A673 (cell line): ENCODE measurements around the gene HMGCS2. TPM values are rescaled to one million over a fixed set of nuclear protein-coding genes. Genes with fewer than 3 reads are reported as not detected.

Source experiments
- BruUV-seq: library from RNA; stranded (reverse); fragments of 400-500 nt; replicated peaks from 2 replicates; lab custom pipeline; 2021; lab: Mats Ljungman, UMichigan
- CTCF ChIA-PET: fragments of 300-600 bp; sonication (Branson Sonifier 250); formaldehyde crosslinking; loops from one replicate; lab custom pipeline; 2022; ENCODE audit warnings: antibody characterized with exemption; lab: Charles Lee
- POLR2A ChIA-PET: fragments of 300-600 bp; sonication (Branson Sonifier 250); formaldehyde crosslinking; loops from one replicate; lab custom pipeline; 2022; ENCODE audit warnings: antibody characterized with exemption; ENCODE audit not compliant: low non-redundant PET; lab: Charles Lee
- DNase-seq: peaks from one replicate; pipeline ENCODE4 v3.0.0-alpha.2; 2015; ENCODE audit warnings: low spot score
- H3K27ac ChIP-seq: fragments of 200-600 bp; sonication (generic); 2 replicates; pipeline ENCODE4 v1.5.1; 2016; ENCODE audit warnings: mixed run types, low read depth, mild to moderate bottlenecking, mixed read lengths, antibody characterized with exemption, low read length; ENCODE audit not compliant: poor library complexity, severe bottlenecking
- H3K27me3 ChIP-seq: fragments of 200-600 bp; sonication (generic); replicated peaks from 2 replicates; pipeline ENCODE4 v1.6.1; 2017; ENCODE audit warnings: mixed run types, low read depth, mild to moderate bottlenecking, mixed read lengths, antibody characterized with exemption, low read length; ENCODE audit not compliant: insufficient read depth, poor library complexity
- H3K36me3 ChIP-seq: fragments of 200-600 bp; sonication (generic); 2 replicates; pipeline ENCODE4 v1.6.1; 2016; ENCODE audit warnings: mixed run types, mild to moderate bottlenecking, mixed read lengths, antibody characterized with exemption, low read length; ENCODE audit not compliant: insufficient read depth, poor library complexity, severe bottlenecking
- H3K4me1 ChIP-seq: fragments of 200-600 bp; sonication (generic); 2 replicates; pipeline ENCODE4 v1.6.1; 2017; ENCODE audit warnings: mixed run types, mild to moderate bottlenecking, mixed read lengths, antibody characterized with exemption, low read length; ENCODE audit not compliant: insufficient read depth, poor library complexity, severe bottlenecking
- H3K4me3 ChIP-seq: fragments of 200-600 bp; sonication (generic); 2 replicates; pipeline ENCODE4 v1.5.1; 2016; ENCODE audit warnings: low read depth, mixed run types, mild to moderate bottlenecking, mixed read lengths, low read length; ENCODE audit not compliant: poor library complexity, severe bottlenecking
- H3K9me3 ChIP-seq: fragments of 200-600 bp; sonication (generic); 2 replicates; pipeline ENCODE4 v1.6.1; 2016; ENCODE audit warnings: mixed run types, low read depth, mild to moderate bottlenecking, mixed read lengths, antibody characterized with exemption, low read length; ENCODE audit not compliant: poor library complexity, severe bottlenecking
- CTCF ChIP-seq: fragments of 300-800, 200-600 bp; sonication (generic); conservative IDR thresholded peaks from 2 replicates; pipeline ENCODE4 v1.5.1; 2017; ENCODE audit warnings: low read depth, mild to moderate bottlenecking, antibody characterized with exemption, low read length, moderate library complexity, mixed read lengths
- EZH2 ChIP-seq: fragments of 200-600 bp; sonication (generic); IDR thresholded peaks from 2 replicates; pipeline ENCODE4 v1.6.1; 2017; ENCODE audit warnings: borderline replicate concordance, low read depth, mild to moderate bottlenecking, mixed read lengths, antibody characterized with exemption, low read length; ENCODE audit not compliant: poor library complexity, severe bottlenecking
- intact Hi-C: fragments of 100-400 bp; cut with micrococcal nuclease; formaldehyde crosslinking; loops from one replicate; pipeline ENCODE4 v1.10.0; 2022; ENCODE audit not compliant: unreplicated experiment
- total RNA-seq: library from RNA; stranded (reverse); gene quantifications from 2 replicates; pipeline ENCODE4 v1.2.3, GENCODE V29; 2021

Gene HMGCS2
- total RNA-seq, 1 experiment from 2014 or later = not detected

GRCh38 chr1:119731060-119731459 is 37.6 kb downstream of the HMGCS2 start:
- TF ChIP-seq EZH2 (no peak), CTCF (no peak)
- Histone ChIP-seq H3K27ac (no peak overlapping the region), H3K4me3 (no peak overlapping the region), H3K27me3 (no peaks in the 10 kb centered on the region), H3K4me1 (no peaks in the 10 kb centered on the region), H3K9me3 (no peaks in the 10 kb centered on the region), H3K36me3 (peaks cover 100% of the 10 kb centered on the region)
- no TSS peak for BruUV-seq
- POLR2A ChIA-PET = no interaction called here
- intact Hi-C loops = no loop called here
- no peak for DNase-seq
- CTCF ChIA-PET = no interaction called here

GRCh38 chr1:119729044-119729443 is 39.7 kb downstream of the HMGCS2 start:
- BruUV-seq = no TSS peak
- intact Hi-C loops = no loop called here
- no peaks in the 10 kb centered on the region for H3K27me3 ChIP-seq
- no peak overlapping the region for H3K4me3 ChIP-seq
- ChIA-PET POLR2A (no interaction called here), CTCF (no interaction called here)
- no peaks in the 10 kb centered on the region for H3K4me1 ChIP-seq
- H3K9me3 ChIP-seq = no peaks in the 10 kb centered on the region
- TF ChIP-seq CTCF = no peak
- no peak for TF ChIP-seq EZH2
- H3K36me3 ChIP-seq = peaks cover 100% of the 10 kb centered on the region
- no peak overlapping the region for H3K27ac ChIP-seq
- DNase-seq = no peak

- BruUV-seq = no TSS peak
- no peak overlapping the region for H3K4me3 ChIP-seq
- no peaks in the 10 kb centered on the region for H3K9me3 ChIP-seq
- intact Hi-C loops = no loop called here
- no peak overlapping the region for H3K27ac ChIP-seq
- CTCF ChIA-PET = no interaction called here
- H3K27me3 ChIP-seq = no peaks in the 10 kb centered on the region
- POLR2A ChIA-PET = no interaction called here
- no peak for DNase-seq
- peaks cover 100% of the 10 kb centered on the region for H3K36me3 ChIP-seq
- no peak for TF ChIP-seq CTCF
- TF ChIP-seq EZH2 = no peak
- H3K4me1 ChIP-seq = no peaks in the 10 kb centered on the region
Observed at GRCh38 chr1:119727991-119728390, 40.7 kb downstream of the HMGCS2 start.
